WTC11 (cell line): ENCODE measurements around the gene DEGS1.

ENCODE experiments used
- CREM ChIP-seq: sonication (generic); formaldehyde crosslinking; IDR thresholded peaks from 2 replicates; pipeline ENCODE4 v1.8.1; 2022; ENCODE audit warnings: mild to moderate bottlenecking, missing genetic modification reagents, moderate library complexity
- CTCF ChIP-seq: fragments of 200-600 bp; IDR thresholded peaks from 2 replicates; pipeline ENCODE4 v1.8.0; 2022; ENCODE audit warnings: antibody characterized with exemption
- E2F1 ChIP-seq: sonication (generic); formaldehyde crosslinking; IDR thresholded peaks from 2 replicates; pipeline ENCODE4 v1.8.0; 2022; ENCODE audit warnings: mild to moderate bottlenecking, missing genetic modification reagents
- ZNF121 ChIP-seq: sonication (generic); formaldehyde crosslinking; IDR thresholded peaks from 2 replicates; pipeline ENCODE4 v1.8.0; 2023; ENCODE audit warnings: missing genetic modification reagents
- TF ChIP-seq, protein P1 (sequence below): sonication (generic); formaldehyde crosslinking; IDR thresholded peaks from 2 replicates; pipeline ENCODE4 v1.8.1; 2023; ENCODE audit warnings: mild to moderate bottlenecking, missing genetic modification reagents, moderate library complexity

DNA sequence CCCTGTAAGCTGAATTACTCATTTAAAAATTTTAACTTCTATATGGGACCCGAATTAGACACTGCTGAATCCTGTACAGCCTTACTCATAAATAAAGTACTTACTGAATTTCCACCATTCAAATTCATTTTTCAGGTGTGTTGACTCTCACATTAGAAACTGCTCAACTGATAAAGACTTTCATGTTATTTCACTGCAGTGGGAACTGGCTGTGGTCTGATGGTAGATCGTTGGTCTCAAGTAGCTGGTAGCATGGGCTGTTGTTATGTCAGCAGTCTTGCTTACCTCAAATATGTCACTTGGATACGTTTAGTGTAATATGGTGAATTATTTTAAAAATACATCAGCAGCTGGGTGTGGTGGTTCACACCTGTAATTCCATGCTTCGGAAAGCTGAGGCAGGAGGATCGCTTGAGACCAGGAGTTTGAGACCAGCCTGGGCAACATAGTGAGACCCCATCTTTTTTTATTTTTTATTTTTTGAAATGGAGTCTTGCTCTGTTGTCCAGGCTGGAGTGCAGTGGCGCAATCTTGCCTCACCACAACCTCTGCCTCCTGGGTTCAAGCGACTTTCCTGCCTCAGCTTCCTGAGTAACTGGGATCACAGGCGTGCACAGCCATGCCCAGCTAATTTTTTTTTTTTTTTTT is 10.4 kb downstream of the DEGS1 start:
- TF ChIP-seq CREM, result no peak
- TF ChIP-seq, protein P1, sequence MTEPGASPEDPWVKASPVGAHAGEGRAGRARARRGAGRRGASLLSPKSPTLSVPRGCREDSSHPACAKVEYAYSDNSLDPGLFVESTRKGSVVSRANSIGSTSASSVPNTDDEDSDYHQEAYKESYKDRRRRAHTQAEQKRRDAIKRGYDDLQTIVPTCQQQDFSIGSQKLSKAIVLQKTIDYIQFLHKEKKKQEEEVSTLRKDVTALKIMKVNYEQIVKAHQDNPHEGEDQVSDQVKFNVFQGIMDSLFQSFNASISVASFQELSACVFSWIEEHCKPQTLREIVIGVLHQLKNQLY (CRISPR knock-in tag), result no peak
- no peak for TF ChIP-seq CTCF
- no peak for TF ChIP-seq E2F1 (CRISPR knock-in tag)
- no peak for TF ChIP-seq ZNF121 (CRISPR knock-in tag)
